Aorta (tissue), 5 donors: ENCODE results near the gene OR2J3. TPM values are rescaled to one million over a fixed set of nuclear protein-coding genes. Genes with fewer than 3 reads are reported as not detected.
"Not testable (repeated sequence)": the region's sequence is repeated elsewhere in the genome, so short reads cannot be mapped to it uniquely, and the experiment has no call there.

Experiments
- ATAC-seq: fragments of 200-7000 bp; cut with Tn5 transposase; one replicate; pipeline ENCODE4 v1.9.1; 2022; ENCODE audit warnings: moderate library complexity; ENCODE audit not compliant: low FRiP score
- DNase-seq, 2 donors: peaks; one replicate each; pipeline ENCODE4 v3.0.0-alpha.2; 2020
- H3K27ac ChIP-seq, 2 donors: one replicate each; pipeline ENCODE4 v1.5.1; 2013; ENCODE audit warnings: low read length in 2 of 2, mild to moderate bottlenecking in 2 of 2, moderate library complexity in 2 of 2, control low read depth in 1 of 2, inconsistent platforms in 1 of 2, low read depth in 1 of 2
- H3K27me3 ChIP-seq, 2 donors: one replicate each; pipeline ENCODE4 v1.6.1; 2013; ENCODE audit warnings: control low read depth in 1 of 2, low read length in 1 of 2, mild to moderate bottlenecking in 1 of 2, moderate library complexity in 1 of 2; ENCODE audit not compliant: insufficient read depth in 2 of 2, control insufficient read depth in 1 of 2
- H3K36me3 ChIP-seq, 2 donors: one replicate each; pipeline ENCODE4 v1.6.1; 2013; ENCODE audit warnings: control low read depth in 1 of 2, low read length in 1 of 2, mild to moderate bottlenecking in 1 of 2; ENCODE audit not compliant: insufficient read depth in 2 of 2, control insufficient read depth in 1 of 2
- H3K4me1 ChIP-seq, 2 donors: one replicate each; pipeline ENCODE4 v1.6.1; 2013; ENCODE audit warnings: low read length in 2 of 2, control low read depth in 1 of 2, mild to moderate bottlenecking in 1 of 2, moderate library complexity in 1 of 2; ENCODE audit not compliant: insufficient read depth in 2 of 2, control insufficient read depth in 1 of 2
- H3K4me3 ChIP-seq, 2 donors: one replicate each; pipeline ENCODE4 v1.5.1; 2013; ENCODE audit warnings: low read length in 2 of 2, control low read depth in 1 of 2, mild to moderate bottlenecking in 1 of 2
- H3K9me3 ChIP-seq: one replicate; pipeline ENCODE4 v1.6.1; 2013; ENCODE audit warnings: mild to moderate bottlenecking, low read length; ENCODE audit not compliant: control insufficient read depth
- WGBS, 2 donors: extraction: QIAGEN DNeasy Blood & Tissue Kit; methylation state at CpG; one replicate each; pipeline ENCODE4 v1.1.7; 2013; 5-methylcytosine and 5-hydroxymethylcytosine counted together
- intact Hi-C, 2 donors: fragments of 100-400 bp; cut with DNase I; formaldehyde crosslinking; loops; one replicate each; pipeline versions ENCODE4 v1.14.2 to v1.15.0; 2022
- polyA plus RNA-seq, 2 donors: library from polyadenylated mRNA; stranded (reverse); fragments of 200-250 nt; gene quantifications; one replicate each; pipeline ENCODE4 v1.2.3, GENCODE V29; 2013
- total RNA-seq, 2 donors: library from RNA; stranded (reverse); fragmentation: NEBNext Ultra II Directional; extraction: Animal tissue kit (Norgen Biotek cat#: 25700); gene quantifications; one replicate each; pipeline ENCODE4 v1.2.1, GENCODE V29; 2021
- donor health status: healthy with polysubstance abuse.
- donor health status: Bipolar disorder and iron deficiency.
- donor health status: DM: no; HTN: no; CAD: no.
- donor health status: DM: no; HTN: no; CAD: no.
- donor health status: DM: yes; HTN: yes; CAD: no.

The OR2J3 gene
- total and polyA plus RNA-seq, 4 donors = 0.13 TPM; not detected in 3

- intact Hi-C loops = no loop called here
Observed at GRCh38 chr6:29147074-29147473, 39.2 kb downstream of the OR2J3 start.

GRCh38 chr6:29149444-29149843 is 41.6 kb downstream of the OR2J3 start:
- H3K27me3 ChIP-seq, DNase-seq, H3K4me3 ChIP-seq, H3K27ac ChIP-seq, H3K9me3 ChIP-seq, ATAC-seq, H3K4me1 ChIP-seq, intact Hi-C loops, H3K36me3 ChIP-seq: not testable (repeated sequence)
- WGBS, 2 donors = 69 to 83% methylated on average over 3 of the region's 3 CpGs

More at GRCh38 chr6:29147074-29147473, 39.2 kb downstream of the OR2J3 start:
- Histone ChIP-seq H3K4me3 (no peak overlapping the region), H3K27me3 (no peaks in the 10 kb centered on the region), H3K36me3 (no peaks in the 10 kb centered on the region), H3K4me1 (no peaks in the 10 kb centered on the region), H3K27ac (no peak overlapping the region), H3K9me3 (peaks cover 2% of the 10 kb centered on the region)
- ATAC-seq (no peak), DNase-seq (no peak)
- WGBS, 2 donors = 85 to 87% methylated on average over 3 of the region's 3 CpGs

- H3K36me3 ChIP-seq = no peaks in the 10 kb centered on the region
- no peak overlapping the region for H3K4me3 ChIP-seq
- 68 to 86% methylated on average over 1 of the region's 1 CpG for WGBS, 2 donors
- no peaks in the 10 kb centered on the region for H3K27me3 ChIP-seq
- H3K9me3 ChIP-seq = no peaks in the 10 kb centered on the region
- no peak overlapping the region for H3K27ac ChIP-seq
- ATAC-seq (no peak), DNase-seq (no peak)
- intact Hi-C loops = no loop called here
- no peaks in the 10 kb centered on the region for H3K4me1 ChIP-seq
Observed at GRCh38 chr6:29153083-29153482, 45.2 kb downstream of the OR2J3 start.

- H3K4me1 ChIP-seq, H3K9me3 ChIP-seq, H3K27ac ChIP-seq, H3K36me3 ChIP-seq, ATAC-seq, DNase-seq, intact Hi-C loops, H3K4me3 ChIP-seq, H3K27me3 ChIP-seq: not testable (repeated sequence)
- WGBS, 2 donors = 42 to 52% methylated on average over 1 of the region's 1 CpG
Observed at GRCh38 chr6:29155182-29155581, 47.3 kb downstream of the OR2J3 start.

- H3K9me3 ChIP-seq, H3K36me3 ChIP-seq, H3K4me3 ChIP-seq, H3K27ac ChIP-seq, DNase-seq, intact Hi-C loops, H3K27me3 ChIP-seq, H3K4me1 ChIP-seq, ATAC-seq: not testable (repeated sequence)
- WGBS, 2 donors = 93% methylated on average over 22 to 26 of the region's 29 CpGs
Observed at GRCh38 chr6:29159922-29160321, 52.1 kb downstream of the OR2J3 start.

Other genes starting within 250 kb of the OR2J3 start
- gene TRIM27, start 184.1 kb upstream of the OR2J3 start, total RNA-seq = 10 to 100 TPM; 42.0 to 56.0 TPM
- gene TRIM27, start 184.1 kb upstream of the OR2J3 start, polyA plus RNA-seq = 10 to 100 TPM; 19.3 to 38.8 TPM
- 1 to 10 TPM in 1 of 2 donors, under 1 TPM in 1; 0.62 to 1.1 TPM for gene ZNF311, start 102.7 kb upstream of the OR2J3 start, total RNA-seq
- gene ZNF311, start 102.7 kb upstream of the OR2J3 start, polyA plus RNA-seq = 1 to 10 TPM in 1 of 2 donors, under 1 TPM in 1; 0.75 to 1.2 TPM
- not detected for gene OR2W1, start 62.9 kb upstream of the OR2J3 start, total RNA-seq
- gene OR2W1, start 62.9 kb upstream of the OR2J3 start, polyA plus RNA-seq = not detected
- not detected for gene OR2B3, start 20.7 kb upstream of the OR2J3 start, total RNA-seq
- not detected for gene OR2B3, start 20.7 kb upstream of the OR2J3 start, polyA plus RNA-seq
- gene OR2J1, start 8.6 kb upstream of the OR2J3 start, total RNA-seq = not detected
- not detected for gene OR2J1, start 8.6 kb upstream of the OR2J3 start, polyA plus RNA-seq
- gene OR2J2, start 62.8 kb downstream of the OR2J3 start, total RNA-seq = not detected
- not detected for gene OR2J2, start 62.8 kb downstream of the OR2J3 start, polyA plus RNA-seq
- not detected for gene OR14J1, start 193.6 kb downstream of the OR2J3 start, total RNA-seq
- gene OR14J1, start 193.6 kb downstream of the OR2J3 start, polyA plus RNA-seq = not detected